HepG2 (cell line): Measurements from ENCODE around the gene TENT5A. TPM values are rescaled to one million over a fixed set of nuclear protein-coding genes. Genes with fewer than 3 reads are reported as not detected.

Source experiments
- ATAC-seq: fragments of 200-7000 bp; cut with Tn5 transposase; 3 replicates; pipeline ENCODE4 v1.9.1; 2020; ENCODE audit warnings: mild to moderate bottlenecking, moderate library complexity
- BruUV-seq: library from RNA; stranded (reverse); fragments of 400-500 nt; replicated peaks from 2 replicates; lab custom pipeline; 2021; lab: Mats Ljungman, UMichigan
- CTCF ChIA-PET: fragments of 300-600 bp; formaldehyde crosslinking; extraction: SDS; loops from one replicate; lab custom pipeline; 2021; ENCODE audit warnings: low total read pairs, inconsistent platforms, low intra/inter-chr PET ratio; lab: Yijun Ruan, JAX
- POLR2A ChIA-PET: fragments of 350-600 bp; sonication (Branson Sonifier 250); formaldehyde crosslinking; loops from one replicate; lab custom pipeline; 2020; ENCODE audit warnings: antibody characterized with exemption, inconsistent platforms; lab: Yijun Ruan, JAX
- DNase-seq: peaks from one replicate; pipeline ENCODE4 v3.0.0-alpha.2; 2015; ENCODE audit warnings: low spot score
- FAIRE-seq: peaks from 3 replicates; lab custom pipeline; 2011; peaks lifted over from hg19 to GRCh38; lab: Jason Lieb, UNC
- H2AFZ ChIP-seq: one replicate; pipeline ENCODE4 v1.6.1; 2011; ENCODE audit warnings: low read length, inconsistent platforms
- H3K27ac ChIP-seq: fragments of 300-600 bp; 3 replicates; pipeline ENCODE4 v1.8.0; 2011; ENCODE audit warnings: mixed run types, mild to moderate bottlenecking, mixed read lengths, low read length, inconsistent platforms; ENCODE audit not compliant: insufficient read depth; ENCODE audit errors: extremely low read length
- H3K27me3 ChIP-seq, 2 experiments: fragments of 200-600 bp in 1 of 2; 2 replicates in 1 of 2; 3 replicates in 1 of 2; pipeline versions ENCODE4 v1.6.0 to v1.8.0; 2011; ENCODE audit warnings: low read length in 2 of 2, mild to moderate bottlenecking in 2 of 2, moderate library complexity in 2 of 2, inconsistent platforms in 1 of 2; ENCODE audit not compliant: insufficient read depth in 2 of 2, control insufficient read depth in 1 of 2
- H3K36me3 ChIP-seq, 2 experiments: fragments of 200-600 bp in 1 of 2; replicated peaks in 1 of 2; 2 replicates in 1 of 2; 3 replicates in 1 of 2; pipeline versions ENCODE4 v1.5.1 to v1.8.0; 2011; ENCODE audit warnings: low read length in 2 of 2, inconsistent platforms in 1 of 2; ENCODE audit not compliant: insufficient read depth in 2 of 2, control insufficient read depth in 1 of 2
- H3K4me1 ChIP-seq: 2 replicates; pipeline ENCODE4 v1.5.1; 2012; ENCODE audit warnings: low read length, inconsistent platforms; ENCODE audit not compliant: insufficient read depth
- H3K4me2 ChIP-seq: 2 replicates; pipeline ENCODE4 v1.6.0; 2011; ENCODE audit warnings: low read depth, low read length, inconsistent platforms
- H3K4me3 ChIP-seq, 3 experiments: fragments of 200-600 bp in 1 of 3; sonication (generic), shearing (Covaris generic) in 1 of 3; replicated peaks in 1 of 3; 2 replicates each; pipeline ENCODE4 v1.5.1; 2011 to 2016; ENCODE audit warnings: low read length in 3 of 3, inconsistent platforms in 2 of 3, low read depth in 2 of 3, mild to moderate bottlenecking in 2 of 3, control low read depth in 1 of 3, mixed read lengths in 1 of 3; ENCODE audit not compliant: insufficient read depth in 1 of 3
- H3K79me2 ChIP-seq: one replicate; pipeline ENCODE4 v1.6.1; 2011; ENCODE audit warnings: low read length, inconsistent platforms; ENCODE audit not compliant: insufficient read depth
- H3K9ac ChIP-seq: 2 replicates; pipeline ENCODE4 v1.6.0; 2011; ENCODE audit warnings: mild to moderate bottlenecking, low read depth, low read length, inconsistent platforms; ENCODE audit not compliant: insufficient read depth
- H3K9me3 ChIP-seq: 2 replicates; pipeline ENCODE4 v1.5.1; 2012; ENCODE audit warnings: mild to moderate bottlenecking, low read length
- H4K20me1 ChIP-seq: 2 replicates; pipeline ENCODE4 v1.6.0; 2011; ENCODE audit warnings: inconsistent platforms, mild to moderate bottlenecking, low read length, moderate library complexity; ENCODE audit not compliant: insufficient read depth
- FOXK2 ChIP-seq: fragments of 450-650 bp; IDR thresholded peaks from 2 replicates; pipeline ENCODE4 v1.6.1; 2016
- KAT7 ChIP-seq: IDR thresholded peaks from 2 replicates; pipeline ENCODE4 v1.6.1; 2018; ENCODE audit warnings: borderline replicate concordance, missing compliant biosample characterization
- KMT2A ChIP-seq: sonication (generic); formaldehyde crosslinking; IDR thresholded peaks from 2 replicates; pipeline ENCODE4 v1.4.0; 2020; ENCODE audit warnings: missing genetic modification reagents
- MAFF ChIP-seq: IDR thresholded peaks from 2 replicates; pipeline ENCODE4 v1.6.1; 2011; ENCODE audit warnings: low read depth, low read length, improper control_type of control experiment
- SKI ChIP-seq: fragments of 450-650 bp; IDR thresholded peaks from one replicate; pipeline ENCODE4 v1.6.1; 2018; ENCODE audit warnings: mild to moderate bottlenecking; ENCODE audit not compliant: partially characterized antibody
- TARDBP ChIP-seq: sonication (generic); formaldehyde crosslinking; IDR thresholded peaks from 2 replicates; pipeline ENCODE4 v1.8.0; 2022; ENCODE audit warnings: mild to moderate bottlenecking, missing genetic modification reagents
- ZFP37 ChIP-seq: sonication (generic); formaldehyde crosslinking; IDR thresholded peaks from 2 replicates; pipeline ENCODE4 v1.4.0; 2020; ENCODE audit warnings: missing genetic modification reagents, borderline replicate concordance
- ZNF124 ChIP-seq: sonication (generic); formaldehyde crosslinking; IDR thresholded peaks from 2 replicates; pipeline ENCODE4 v1.4.0; 2020; ENCODE audit warnings: missing genetic modification reagents
- ZNF34 ChIP-seq: sonication (generic); formaldehyde crosslinking; IDR thresholded peaks from 2 replicates; pipeline ENCODE4 v1.4.0; 2020; ENCODE audit warnings: mild to moderate bottlenecking, missing genetic modification reagents, borderline replicate concordance
- ZNF431 ChIP-seq: sonication (generic); formaldehyde crosslinking; IDR thresholded peaks from 2 replicates; pipeline ENCODE4 v1.9.0; 2022; ENCODE audit warnings: missing genetic modification reagents, low read depth, mild to moderate bottlenecking, borderline replicate concordance
- ZNF501 ChIP-seq: sonication (generic); formaldehyde crosslinking; IDR thresholded peaks from 2 replicates; pipeline ENCODE4 v1.5.1; 2020; ENCODE audit warnings: mild to moderate bottlenecking, moderate library complexity, missing genetic modification reagents
- ZNF552 ChIP-seq: sonication (generic); formaldehyde crosslinking; IDR thresholded peaks from 2 replicates; pipeline ENCODE4 v1.9.0; 2022; ENCODE audit warnings: missing genetic modification reagents, mild to moderate bottlenecking, borderline replicate concordance
- ZNF557 ChIP-seq: sonication (generic); formaldehyde crosslinking; IDR thresholded peaks from 2 replicates; pipeline ENCODE4 v1.4.0; 2020; ENCODE audit warnings: missing genetic modification reagents
- ZNF564 ChIP-seq: sonication (generic); formaldehyde crosslinking; IDR thresholded peaks from 2 replicates; pipeline ENCODE4 v1.8.1; 2023; ENCODE audit warnings: mild to moderate bottlenecking, missing genetic modification reagents
- ZNF577 ChIP-seq: sonication (generic); formaldehyde crosslinking; IDR thresholded peaks from 2 replicates; pipeline ENCODE4 v1.4.0; 2020; ENCODE audit warnings: mild to moderate bottlenecking, low read depth, missing genetic modification reagents, borderline replicate concordance
- ZNF678 ChIP-seq: sonication (generic); formaldehyde crosslinking; IDR thresholded peaks from 2 replicates; pipeline ENCODE4 v1.4.0; 2020; ENCODE audit warnings: mild to moderate bottlenecking, missing genetic modification reagents
- ZSCAN20 ChIP-seq: sonication (generic); formaldehyde crosslinking; IDR thresholded peaks from 2 replicates; pipeline ENCODE4 v1.4.0; 2020; ENCODE audit warnings: missing genetic modification reagents, mild to moderate bottlenecking, borderline replicate concordance
- WGBS: methylation state at CpG from one replicate; pipeline ENCODE4 v1.1.6; 2017; ENCODE audit warnings: low lambda C conversion rate; 5-methylcytosine and 5-hydroxymethylcytosine counted together
- in situ Hi-C: cut with HindIII; loops from 2 replicates; pipeline ENCODE4 v1.10.0; 2017; ENCODE audit warnings: low pct_unique_long_range_greater_than_20kb; ENCODE audit not compliant: extremely low pct_ligation_motif_present
- intact Hi-C: fragments of 100-400 bp; cut with micrococcal nuclease; formaldehyde crosslinking; loops from one replicate; pipeline ENCODE4 v1.10.0; 2022; ENCODE audit not compliant: unreplicated experiment
- polyA plus RNA-seq, 8 experiments: library from polyadenylated mRNA; depleted of rRNA in 3 of 8; stranded (reverse) in 7 of 8; unstranded in 1 of 8; fragments of >200 nt; fragmentation: Illumina TruSeq in 4 of 8; extraction: Trizol in 4 of 8; gene quantifications; 2 replicates each; pipeline versions ENCODE4 v1.2.1 to v1.2.3, GENCODE V29; 2011 to 2016; ENCODE audit warnings: low read depth in 4 of 8, missing spikeins in 1 of 8, mixed read lengths in 1 of 8; ENCODE audit not compliant: insufficient read depth in 1 of 8
- total RNA-seq, 5 experiments: library from RNA; depleted of rRNA; stranded (reverse); fragments of >200 nt; fragmentation: Illumina TruSeq; extraction: Trizol; gene quantifications; 2 replicates each; pipeline ENCODE4 v1.2.3, GENCODE V29; 2016; ENCODE audit warnings: low read depth in 1 of 5
- TF ChIP-seq, protein P1 (sequence below): sonication (generic); formaldehyde crosslinking; IDR thresholded peaks from 2 replicates; pipeline ENCODE4 v1.5.1; 2020; ENCODE audit warnings: mild to moderate bottlenecking, missing genetic modification reagents, moderate library complexity
- TF ChIP-seq, protein P2 (sequence below): sonication (generic); formaldehyde crosslinking; IDR thresholded peaks from 2 replicates; pipeline ENCODE4 v1.5.1; 2020; ENCODE audit warnings: missing genetic modification reagents, mild to moderate bottlenecking, borderline replicate concordance

TENT5A gene
- total and polyA plus RNA-seq, 2 of the 13 experiments (the other 11 are each of a cell fraction or from before 2014, with no cell fraction given), result 8.0 to 13.8 TPM

- TF ChIP-seq ZNF557 (CRISPR knock-in tag) (no peak), ZNF124 (CRISPR knock-in tag) (no peak), ZFP37 (CRISPR knock-in tag) (no peak), KMT2A (no peak), ZNF577 (CRISPR knock-in tag) (no peak), ZNF501 (CRISPR knock-in tag) (no peak)
- TF ChIP-seq, all 625 proteins: peak for 0
These were observed 5.2 kb downstream of the TENT5A start (continued) for GRCh38 chr6:81747327-81747726.

GRCh38 chr6:81744131-81744530 lies 8.3 kb downstream of the TENT5A start:
- Histone ChIP-seq H3K4me3 (no peak overlapping the region), H3K79me2 (peaks cover 17% of the 10 kb centered on the region), H3K27me3 (no peaks in the 10 kb centered on the region), H3K36me3 (peaks cover 2 to 14% of the 10 kb centered on the region in 2 experiments; a peak in 3 of 5 replicates), H3K9me3 (no peaks in the 10 kb centered on the region), H4K20me1 (0 out of 2 replicates have a peak, but pooled peaks cover 4% of the 10 kb centered on the region), H3K27ac (no peak overlapping the region), H2AFZ (no peak overlapping the region), H3K4me2 (no peak overlapping the region), H3K9ac (no peak overlapping the region), H3K4me1 (peaks cover 28% of the 10 kb centered on the region)
- FAIRE-seq (no peak), ATAC-seq (no peak), DNase-seq (no peak)
- ChIA-PET POLR2A (interaction anchor here (0.9 to 1.7 kb wide), 2 partner anchors 8 to 9 kb away, joined by 3 to 7 read pairs; partner anchors contain the start of gene TENT5A), CTCF (no interaction called here)
- 39% methylated on average over 2 of the region's 2 CpGs for WGBS
- intact Hi-C loops, result no loop called here
- BruUV-seq, result no TSS peak
- TF ChIP-seq ZNF678 (CRISPR knock-in tag), result no peak
- TF ChIP-seq ZNF552 (CRISPR knock-in tag), result no peak
- no peak for TF ChIP-seq ZSCAN20 (CRISPR knock-in tag)
- TF ChIP-seq ZNF564 (CRISPR knock-in tag), result no peak
- TF ChIP-seq FOXK2, result no peak
- no peak for TF ChIP-seq TARDBP (CRISPR knock-in tag)
- no peak for TF ChIP-seq ZNF34 (CRISPR knock-in tag)
- TF ChIP-seq, protein P1, sequence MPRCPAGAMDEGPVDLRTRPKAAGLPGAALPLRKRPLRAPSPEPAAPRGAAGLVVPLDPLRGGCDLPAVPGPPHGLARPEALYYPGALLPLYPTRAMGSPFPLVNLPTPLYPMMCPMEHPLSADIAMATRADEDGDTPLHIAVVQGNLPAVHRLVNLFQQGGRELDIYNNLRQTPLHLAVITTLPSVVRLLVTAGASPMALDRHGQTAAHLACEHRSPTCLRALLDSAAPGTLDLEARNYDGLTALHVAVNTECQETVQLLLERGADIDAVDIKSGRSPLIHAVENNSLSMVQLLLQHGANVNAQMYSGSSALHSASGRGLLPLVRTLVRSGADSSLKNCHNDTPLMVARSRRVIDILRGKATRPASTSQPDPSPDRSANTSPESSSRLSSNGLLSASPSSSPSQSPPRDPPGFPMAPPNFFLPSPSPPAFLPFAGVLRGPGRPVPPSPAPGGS, result no peak
- TF ChIP-seq SKI, result no peak
- no peak for TF ChIP-seq KAT7
- TF ChIP-seq ZNF431 (CRISPR knock-in tag), result no peak
- TF ChIP-seq, protein P2, sequence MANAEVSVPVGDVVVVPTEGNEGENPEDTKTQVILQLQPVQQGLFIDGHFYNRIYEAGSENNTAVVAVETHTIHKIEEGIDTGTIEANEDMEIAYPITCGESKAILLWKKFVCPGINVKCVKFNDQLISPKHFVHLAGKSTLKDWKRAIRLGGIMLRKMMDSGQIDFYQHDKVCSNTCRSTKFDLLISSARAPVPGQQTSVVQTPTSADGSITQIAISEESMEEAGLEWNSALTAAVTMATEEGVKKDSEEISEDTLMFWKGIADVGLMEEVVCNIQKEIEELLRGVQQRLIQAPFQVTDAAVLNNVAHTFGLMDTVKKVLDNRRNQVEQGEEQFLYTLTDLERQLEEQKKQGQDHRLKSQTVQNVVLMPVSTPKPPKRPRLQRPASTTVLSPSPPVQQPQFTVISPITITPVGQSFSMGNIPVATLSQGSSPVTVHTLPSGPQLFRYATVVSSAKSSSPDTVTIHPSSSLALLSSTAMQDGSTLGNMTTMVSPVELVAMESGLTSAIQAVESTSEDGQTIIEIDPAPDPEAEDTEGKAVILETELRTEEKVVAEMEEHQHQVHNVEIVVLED, result no peak
- TF ChIP-seq MAFF, result no peak
- in situ Hi-C loops, result no loop called here
